ENCODE data around the gene CLASP2.

DNA sequence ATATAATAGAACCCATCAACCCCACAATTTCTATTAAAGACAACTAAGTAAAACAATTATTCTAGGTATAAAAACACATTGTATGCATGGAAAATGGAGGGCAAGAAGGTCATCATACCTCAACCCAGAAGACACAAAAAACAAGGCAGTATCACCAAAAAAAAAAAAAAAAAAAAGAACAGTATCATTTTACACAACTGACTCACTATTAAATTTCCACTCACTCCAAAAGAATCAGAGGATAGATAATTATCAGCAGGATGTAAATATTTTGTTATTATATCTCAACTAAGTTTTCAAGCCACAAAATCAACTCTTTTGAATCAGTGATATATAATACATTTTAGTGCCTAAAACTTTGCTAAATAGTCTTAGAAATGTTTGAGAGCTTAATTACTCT is 55.0 kb downstream of the CLASP2 start:
- no peak for TF ChIP-seq GATA3 (IDR thresholded peaks at IDR 0.05; ENCODE audit: low read depth, low read length)
- TF ChIP-seq GATA2 (IDR thresholded peaks at IDR 0.05; ENCODE audit: low read depth, low read length), result no peak
